Cardiac fibroblast (primary cell): Measurements from ENCODE around the gene XPO6.

Experiments
- DNase-seq, 2 donors: peaks; one replicate each; pipeline versions ENCODE4 v3.0.0 to v3.0.0-alpha.2; 2010; ENCODE audit warnings: low read depth in 2 of 2
- H3K4me3 ChIP-seq, 2 donors: replicated peaks in 1 of 2; 1 replicate in 1 of 2; 2 replicates in 1 of 2; pipeline ENCODE4 v1.5.1; 2011; ENCODE audit warnings: low read depth in 2 of 2, low read length in 2 of 2, mild to moderate bottlenecking in 2 of 2, moderate library complexity in 1 of 2
- CTCF ChIP-seq: IDR thresholded peaks from one replicate; pipeline ENCODE4 v1.5.1; 2011; ENCODE audit warnings: low read depth, mild to moderate bottlenecking, low read length, inconsistent platforms

Gene XPO6

GRCh38 chr16:28180655-28181460, 30.9 kb downstream of the XPO6 start:
- no peak overlapping the region for H3K4me3 ChIP-seq
- peak; percentile 59 to 60 for DNase-seq
- no peak for TF ChIP-seq CTCF

DNA sequence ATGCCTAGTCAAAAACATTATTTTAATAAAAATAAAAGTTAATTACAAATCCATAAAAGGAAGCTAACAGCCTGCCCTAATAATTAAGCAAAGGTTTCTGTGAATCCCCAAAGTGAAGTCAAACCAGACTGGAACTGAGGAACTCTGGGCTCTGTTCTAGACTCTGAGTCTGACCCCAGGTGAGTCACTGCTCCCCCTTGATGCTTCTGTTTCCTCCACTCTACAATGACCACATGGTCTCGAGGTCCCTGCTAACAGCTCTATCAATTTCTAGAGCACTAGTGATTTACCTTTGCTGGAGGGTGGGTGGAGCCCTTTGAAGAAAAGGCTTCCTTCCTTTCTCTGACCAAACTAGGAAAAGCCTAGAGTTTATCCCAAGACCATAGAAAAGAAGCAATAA, 32.4 kb downstream of the XPO6 start:
- DNase-seq = no peak
- TF ChIP-seq CTCF = no peak
- no peak overlapping the region for H3K4me3 ChIP-seq

DNA sequence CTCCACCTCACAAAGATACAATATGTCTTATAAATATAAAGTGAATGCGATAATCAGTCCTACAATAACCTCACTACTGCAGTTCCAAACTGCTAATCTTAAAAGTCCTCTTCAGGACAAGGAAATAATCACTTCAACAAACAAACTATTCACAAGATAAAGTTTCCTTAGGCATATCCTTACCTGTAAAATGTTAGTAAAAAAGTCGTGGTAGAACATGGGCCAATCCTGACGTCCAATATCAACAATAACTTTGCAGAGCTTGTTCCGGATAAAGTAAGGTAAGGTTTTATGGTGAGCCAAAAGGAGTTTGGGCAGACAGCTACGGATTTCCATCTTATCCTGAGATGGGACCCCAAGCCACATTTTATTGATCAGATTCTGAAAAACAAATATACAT, 36.0 kb downstream of the XPO6 start:
- TF ChIP-seq CTCF = no peak
- H3K4me3 ChIP-seq = no peak overlapping the region
- no peak for DNase-seq

DNA sequence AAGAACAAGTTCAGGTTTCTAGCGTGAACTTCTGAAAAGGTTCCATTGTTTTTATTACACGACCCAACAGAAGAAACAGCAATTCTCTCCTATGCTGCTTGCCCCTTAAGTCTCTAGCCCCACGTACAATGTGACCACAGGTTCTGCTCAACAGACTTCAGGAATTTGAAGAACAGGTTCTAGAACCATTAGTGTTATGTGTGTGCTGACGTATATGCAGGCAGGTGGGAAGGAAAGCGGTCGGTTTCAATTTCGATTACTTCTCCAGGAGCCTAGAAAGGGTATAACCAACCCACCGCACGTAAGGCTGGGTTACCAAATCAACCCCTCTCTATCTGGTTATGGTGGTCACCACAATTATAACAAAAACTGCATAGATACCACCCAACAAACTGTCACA, 39.4 kb downstream of the XPO6 start:
- TF ChIP-seq CTCF = no peak
- H3K4me3 ChIP-seq = no peak overlapping the region
- DNase-seq = no peak

- no peak for TF ChIP-seq CTCF
- H3K4me3 ChIP-seq = no peak overlapping the region
- no peak for DNase-seq
Measured at GRCh38 chr16:28171816-28172215, 39.9 kb downstream of the XPO6 start.

DNA sequence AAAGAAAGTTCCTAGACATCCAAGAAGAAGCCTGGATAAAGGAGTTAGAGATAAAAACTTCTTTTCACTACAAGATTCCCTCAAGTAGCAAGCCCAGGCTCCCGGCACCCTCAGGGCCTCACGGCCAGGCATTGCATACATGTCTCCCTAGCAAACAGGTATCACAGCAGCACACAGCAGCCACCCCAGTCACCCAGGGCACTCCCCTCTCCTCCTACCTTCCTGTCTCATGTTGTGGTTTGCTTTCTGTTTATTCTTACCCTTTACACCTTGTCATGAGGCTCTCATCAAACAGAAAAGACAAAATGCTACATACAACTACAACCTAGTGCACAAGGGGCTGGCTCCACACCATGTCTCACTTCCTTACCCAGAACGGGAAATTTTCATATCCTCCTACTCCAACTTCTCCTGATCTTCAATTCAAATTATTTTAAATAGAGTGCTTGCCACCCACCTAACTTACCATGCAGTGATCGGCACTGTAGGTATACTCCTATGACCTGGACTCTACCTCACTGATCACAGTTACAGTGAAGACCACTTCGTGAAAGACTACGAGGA, 42.7 kb downstream of the XPO6 start:
- H3K4me3 ChIP-seq = no peak overlapping the region
- TF ChIP-seq CTCF = no peak
- DNase-seq = no peak
